Measurements from ENCODE around the gene CPXM2.

The CPXM2 gene

DNA sequence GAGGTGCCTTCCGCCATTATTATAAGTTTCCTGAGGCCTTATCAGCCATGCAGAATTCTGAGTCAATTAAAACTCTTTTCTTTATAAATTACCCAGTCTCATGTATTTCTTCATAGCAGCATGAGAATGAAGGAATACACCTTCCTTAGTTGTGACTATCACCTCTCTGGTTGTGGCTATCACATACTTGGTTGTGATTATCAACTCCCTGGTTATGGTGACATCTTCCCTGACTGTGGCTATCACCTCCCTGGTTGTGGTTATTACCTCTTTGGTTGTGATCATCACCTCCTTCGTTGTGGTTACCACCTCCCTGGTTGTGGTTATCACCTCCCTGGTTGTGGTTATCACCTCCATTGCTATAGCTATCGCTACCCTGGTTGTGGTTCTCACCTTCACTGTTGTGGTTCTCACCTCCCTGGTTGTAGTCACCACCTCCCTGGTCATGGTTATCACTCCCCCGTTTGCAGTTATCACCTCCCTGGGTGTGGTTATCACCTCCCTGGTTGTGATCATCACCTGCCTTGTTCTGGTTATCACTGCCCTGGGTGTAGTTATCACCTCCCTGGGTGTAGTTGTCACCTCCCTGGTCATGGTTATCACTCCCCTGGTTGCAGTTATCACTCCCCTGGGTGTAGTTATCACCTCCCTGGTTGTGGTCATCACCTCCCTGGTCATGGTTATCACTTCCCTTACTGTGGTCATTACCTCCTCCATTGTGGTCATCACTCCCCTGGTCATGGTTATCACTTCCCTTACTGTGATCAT is 119.5 kb downstream of the CPXM2 start:
- no peak for DNase-seq (ENCODE audit: low spot score)

DNA sequence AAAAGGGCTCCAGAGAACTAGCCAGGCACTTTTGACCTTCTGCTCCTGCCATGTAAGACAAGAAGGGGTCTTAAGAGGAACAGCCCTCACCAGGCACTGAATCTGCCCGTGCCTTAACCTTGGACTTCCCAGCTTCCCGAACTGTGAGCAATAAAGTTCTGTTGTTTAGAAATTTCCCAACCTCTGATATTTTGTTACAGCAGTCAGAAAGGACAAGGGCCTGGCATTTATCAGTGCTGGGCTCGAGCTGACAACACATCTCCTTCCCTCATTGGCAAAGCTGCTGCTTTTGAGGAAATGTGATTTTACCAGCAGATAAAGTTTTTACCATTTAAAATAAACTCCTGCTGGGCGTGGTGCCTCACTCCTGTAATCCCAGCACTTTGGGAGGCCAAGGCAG is 122.0 kb downstream of the CPXM2 start:
- no peak for DNase-seq (ENCODE audit: low spot score)

DNA sequence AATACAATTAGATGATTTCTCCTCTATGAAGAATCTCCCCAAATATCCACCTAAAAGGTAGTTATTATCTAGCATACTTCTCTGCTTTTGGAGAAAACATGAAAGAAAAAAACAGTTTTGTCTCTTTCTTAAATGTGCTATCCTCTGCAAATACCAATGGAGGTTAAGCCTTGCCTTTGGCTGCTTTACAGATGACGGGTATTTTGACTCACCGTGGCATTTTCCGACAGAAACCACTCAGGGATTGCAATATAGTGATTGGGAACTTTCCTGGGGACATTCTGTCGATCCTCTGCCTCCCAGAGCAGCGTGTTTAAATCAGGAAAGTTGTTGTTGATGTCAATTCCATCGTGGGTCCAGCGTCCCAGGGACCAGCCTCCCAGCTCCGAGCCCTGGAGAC is 124.8 kb downstream of the CPXM2 start:
- peak; percentile 59 for DNase-seq (ENCODE audit: low spot score)

DNA sequence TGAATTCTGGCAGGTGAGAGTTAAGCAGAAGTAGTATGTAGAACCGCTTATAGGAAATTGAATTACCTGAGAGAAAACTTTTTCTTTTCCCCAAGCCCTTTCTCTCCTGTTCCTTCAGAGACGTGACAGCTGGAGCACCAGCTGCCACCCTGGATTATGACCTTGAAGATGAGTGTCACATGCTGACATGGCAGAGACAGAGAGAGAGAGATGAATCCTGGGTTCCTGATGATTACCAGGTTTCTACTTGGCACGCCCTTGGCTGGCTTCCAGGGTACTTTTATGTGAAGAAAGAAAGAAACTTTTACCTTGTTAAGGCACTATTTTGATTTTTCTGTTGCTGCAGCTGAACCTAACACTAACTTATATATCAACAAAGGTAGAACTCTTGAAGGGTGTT is 125.6 kb downstream of the CPXM2 start:
- DNase-seq (ENCODE audit: low spot score): no peak

DNA sequence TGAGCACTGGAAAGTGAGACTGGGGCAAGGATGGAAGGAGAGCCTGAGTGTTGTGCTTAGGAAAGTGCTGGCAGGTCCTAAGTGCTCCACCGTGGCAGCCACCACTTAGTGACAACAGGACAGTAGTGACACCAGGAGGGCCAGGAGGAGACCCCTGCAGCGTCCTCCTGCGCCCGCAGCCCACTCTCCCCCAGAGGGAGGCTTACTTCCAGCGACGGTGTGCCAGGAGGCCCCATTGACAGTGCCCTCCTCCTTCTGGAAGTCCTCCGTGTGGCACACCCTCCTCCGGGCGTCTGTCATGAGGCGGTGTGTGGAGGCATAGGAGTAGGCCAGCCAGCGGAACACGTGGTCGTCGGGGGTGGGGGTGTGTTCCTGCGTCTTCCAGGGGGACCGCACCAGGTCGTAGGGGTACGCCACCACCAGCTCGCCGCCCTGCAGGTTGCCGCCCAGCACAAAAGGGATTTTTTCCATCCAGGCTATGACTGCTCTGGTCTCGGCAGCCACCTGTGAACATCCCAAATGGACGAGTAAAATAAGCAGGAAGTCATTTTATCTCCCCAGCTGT is 129.9 kb downstream of the CPXM2 start:
- DNase-seq (ENCODE audit: low spot score): no peak

DNA sequence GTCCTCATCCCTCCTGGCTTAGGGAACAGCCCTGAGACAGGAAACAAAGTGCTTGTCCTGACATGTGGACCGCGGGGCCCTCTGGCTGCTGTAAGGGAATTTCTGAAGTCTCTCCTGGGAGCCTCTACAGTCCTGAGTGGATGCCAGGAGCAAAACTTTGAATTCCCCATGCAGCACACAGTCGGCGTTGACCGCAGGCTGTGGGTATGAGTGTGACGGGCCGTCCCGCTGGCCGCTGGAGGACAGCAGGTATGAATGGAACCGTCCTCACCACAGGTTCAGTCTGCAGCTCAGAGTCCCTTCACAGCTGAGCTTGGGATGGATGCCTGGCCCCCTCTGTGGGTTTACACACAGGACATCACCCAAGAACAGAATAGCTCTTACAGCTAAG is 130.6 kb downstream of the CPXM2 start:
- no peak for DNase-seq (ENCODE audit: low spot score)

DNA sequence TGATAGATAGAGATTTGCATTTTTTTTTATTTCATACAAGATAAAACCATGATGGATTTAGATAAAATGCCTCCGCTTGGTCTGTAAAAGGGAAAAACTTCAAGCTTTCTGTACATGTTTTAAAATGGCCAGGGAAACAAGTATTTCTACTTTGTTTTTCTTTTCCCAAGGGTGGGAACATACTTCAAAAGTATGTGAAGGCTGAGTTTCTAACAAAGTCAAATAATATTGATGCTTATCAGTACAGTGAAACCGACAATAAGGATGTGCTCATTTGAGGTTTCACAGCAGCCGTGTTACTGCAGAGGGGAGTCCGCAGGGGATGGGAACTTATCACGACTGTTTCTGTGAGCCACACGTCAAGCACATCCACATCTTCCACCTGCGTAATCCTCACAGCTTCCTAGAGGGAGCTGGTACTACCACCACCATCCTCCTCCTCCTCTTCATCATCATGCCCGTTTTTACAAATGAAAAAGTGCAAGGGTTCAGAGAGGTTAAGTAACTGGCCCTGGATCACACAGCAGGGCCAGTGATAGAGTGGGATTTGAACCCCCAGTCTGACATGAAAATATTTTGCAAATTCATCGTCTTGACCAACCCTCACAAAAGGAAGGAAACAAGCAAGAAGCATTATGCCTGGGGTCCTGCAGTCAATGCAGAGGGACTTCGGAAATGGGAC is 131.1 kb downstream of the CPXM2 start:
- DNase-seq (ENCODE audit: low spot score): no peak

DNA sequence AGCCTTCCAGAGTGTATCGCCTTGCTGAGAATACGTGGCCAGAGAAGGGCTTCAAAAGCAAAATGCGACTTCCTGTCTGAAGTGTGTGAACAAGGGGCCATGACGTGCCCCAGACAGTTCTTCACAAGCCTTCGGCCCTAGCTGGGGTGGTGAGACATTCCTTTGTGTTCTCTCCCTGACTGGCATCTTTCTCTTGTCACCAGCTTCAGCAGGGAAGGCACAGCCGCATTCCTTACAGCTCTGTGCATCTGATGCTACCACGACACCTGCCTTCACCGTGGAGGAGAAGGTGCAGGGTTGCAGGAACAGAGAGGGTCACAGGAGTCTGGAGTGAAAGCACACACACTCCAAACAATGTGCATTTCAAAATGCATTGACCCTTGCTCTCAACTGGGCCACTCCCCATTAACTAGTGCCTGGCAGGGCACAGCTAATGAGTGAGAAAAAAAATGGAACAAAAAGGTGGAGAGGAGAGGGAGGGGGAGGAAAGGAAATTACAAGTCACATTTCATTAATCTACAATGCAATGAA is 132.0 kb downstream of the CPXM2 start:
- no peak for DNase-seq (ENCODE audit: low spot score)

DNA sequence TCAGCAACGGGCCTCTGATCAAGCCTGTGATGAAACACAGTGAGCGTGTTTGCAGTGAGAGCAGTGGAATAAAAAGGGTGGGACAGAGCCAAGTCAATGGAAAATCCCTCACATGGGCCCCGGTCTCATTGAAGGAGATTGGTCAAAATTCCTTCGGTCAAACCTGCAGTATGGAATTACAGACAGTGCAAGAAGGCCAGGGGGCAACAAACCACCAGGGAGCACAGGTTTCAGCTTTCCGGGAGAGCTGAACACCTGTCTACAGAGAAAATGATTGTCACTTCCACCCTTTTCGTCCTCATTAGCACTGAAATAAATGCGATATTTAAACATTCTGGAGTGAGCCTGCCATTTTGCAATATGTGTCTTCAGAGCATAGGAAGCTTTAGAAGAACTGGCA is 132.6 kb downstream of the CPXM2 start:
- DNase-seq (ENCODE audit: low spot score): no peak

DNA sequence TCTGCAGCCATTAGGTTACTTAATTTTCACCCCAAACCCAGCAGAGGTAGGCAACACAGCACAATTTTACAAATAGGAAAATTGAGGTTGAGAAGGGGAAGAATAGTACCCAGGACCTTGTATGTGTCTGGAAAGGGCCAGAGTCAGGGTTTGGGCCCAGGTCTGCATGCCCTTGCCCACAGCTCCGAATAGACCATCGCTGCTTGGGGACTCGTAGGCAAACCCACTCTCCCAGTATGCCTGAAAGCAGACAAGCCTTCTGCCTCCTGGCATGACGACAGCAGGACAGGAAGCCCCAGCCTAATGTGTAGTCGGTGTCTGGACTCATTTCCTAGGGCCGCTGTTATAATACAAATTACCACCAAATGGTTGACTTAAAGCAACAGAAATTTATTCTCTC is 133.8 kb downstream of the CPXM2 start:
- DNase-seq (ENCODE audit: low spot score): no peak

DNA sequence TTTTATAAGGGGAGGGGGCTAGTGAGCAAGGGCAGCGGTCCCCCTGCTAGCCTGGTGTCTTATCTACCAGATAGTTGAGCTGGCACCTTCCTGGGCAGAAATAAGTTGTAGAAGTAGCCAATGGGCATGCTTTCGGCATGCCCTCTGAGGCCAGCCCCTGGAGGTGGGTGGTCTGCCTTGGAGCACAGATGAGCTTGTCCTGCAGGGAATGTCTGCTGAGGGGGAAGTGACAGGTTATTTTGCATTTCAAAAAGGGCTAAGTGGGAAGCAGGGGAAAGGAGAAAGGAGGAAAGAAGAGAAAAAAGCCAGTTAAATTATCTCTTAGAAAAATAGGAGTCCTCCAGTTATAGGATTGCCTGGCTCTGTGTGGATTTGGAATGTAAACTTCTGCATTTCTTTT is 136.5 kb downstream of the CPXM2 start:
- DNase-seq (ENCODE audit: low spot score): no peak

DNA sequence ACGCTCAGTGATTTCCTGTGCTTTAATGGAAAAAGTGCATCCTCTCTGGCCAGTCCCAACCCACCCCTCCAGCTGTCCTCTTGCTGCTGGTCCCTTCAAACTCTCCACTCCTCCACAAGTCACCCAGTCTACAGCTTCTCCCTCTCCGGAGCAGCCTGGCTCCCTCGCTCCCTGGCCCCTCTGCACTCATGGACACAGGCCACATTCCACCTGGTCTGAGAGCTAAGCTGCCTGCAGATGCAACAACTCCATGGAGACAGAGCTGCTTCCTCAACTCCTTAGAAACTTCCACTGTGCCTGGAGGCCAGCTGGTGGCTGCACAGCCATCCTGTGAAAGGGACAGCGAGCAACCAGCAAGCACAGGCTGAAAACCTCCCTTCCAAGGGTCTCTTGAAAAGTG is 137.5 kb downstream of the CPXM2 start:
- no peak for DNase-seq (ENCODE audit: low spot score)

DNA sequence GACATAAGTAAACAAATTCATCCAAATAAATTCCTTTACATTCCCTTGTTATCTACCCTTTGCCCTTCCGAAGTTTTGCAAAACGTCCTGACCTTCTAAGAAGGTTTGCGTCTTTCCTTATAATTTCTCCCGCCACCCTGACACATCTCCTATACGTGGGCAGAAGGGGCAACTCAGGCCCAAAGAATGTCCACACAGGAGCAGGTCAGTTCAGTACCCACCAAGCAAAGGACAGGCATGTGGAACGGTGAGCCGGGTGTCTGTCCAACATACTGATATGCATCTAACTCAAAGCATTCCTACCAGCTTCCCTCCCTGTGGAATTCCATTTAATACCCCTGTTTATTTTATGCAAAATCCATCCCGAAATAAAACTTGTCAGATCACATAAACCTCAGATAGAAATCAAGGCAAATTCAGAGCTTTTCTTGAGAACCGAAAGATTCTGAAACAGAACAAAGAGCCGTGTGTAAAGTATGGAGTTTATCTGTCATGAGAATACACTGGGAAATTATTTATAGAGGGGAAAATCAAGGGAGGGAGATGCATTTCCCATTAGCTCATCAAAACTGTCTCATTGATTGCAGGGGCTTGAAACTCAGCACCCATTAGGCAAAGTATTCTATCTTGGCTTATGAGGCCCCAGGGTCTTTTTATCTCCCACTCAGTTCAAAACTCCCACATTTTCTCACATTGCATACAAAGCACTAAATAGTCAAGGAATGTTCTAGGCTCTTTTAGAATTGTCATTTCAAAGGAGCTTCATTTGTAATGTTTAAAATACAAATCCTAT is 140.1 kb downstream of the CPXM2 start:
- DNase-seq (ENCODE audit: low spot score): no peak

DNA sequence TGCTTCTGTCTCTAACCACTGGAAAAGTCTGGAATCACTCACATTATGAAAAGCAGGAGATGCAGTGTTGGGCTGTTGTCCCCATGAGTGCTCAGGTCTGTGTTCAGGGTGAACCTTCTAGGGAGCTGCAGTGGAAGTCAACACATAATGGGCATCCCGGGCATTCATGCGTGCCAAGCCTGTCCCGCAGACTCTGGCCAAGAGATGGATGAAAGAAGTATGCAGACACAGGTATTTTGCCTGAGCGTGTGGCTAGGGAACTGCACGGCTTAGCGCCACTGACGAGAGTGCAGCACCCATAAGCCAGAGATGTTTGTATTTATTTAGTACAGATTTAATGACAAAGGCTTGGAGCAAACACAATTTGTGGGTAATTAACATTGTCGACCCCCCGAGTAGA is 140.7 kb downstream of the CPXM2 start:
- no peak for DNase-seq (ENCODE audit: low spot score)

DNA sequence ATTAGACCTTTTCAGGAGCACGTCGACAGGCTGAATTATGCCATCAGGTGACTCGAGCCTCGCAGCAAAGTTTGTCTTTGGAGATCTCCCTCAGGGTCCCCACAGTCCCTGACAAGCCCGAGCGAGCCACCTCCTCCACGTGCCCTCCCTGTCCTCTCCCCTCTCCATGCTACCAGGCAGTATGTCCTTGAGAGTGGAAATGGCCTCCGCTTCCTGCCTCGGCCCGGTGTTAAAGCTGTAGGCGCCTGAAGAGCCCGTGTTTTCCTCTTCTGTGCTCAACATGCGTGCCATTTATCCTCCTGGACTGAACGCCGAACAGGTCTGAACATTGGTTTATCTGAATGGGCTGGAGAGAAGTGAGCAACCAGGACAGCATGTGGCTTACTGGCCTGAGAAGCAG is 142.9 kb downstream of the CPXM2 start:
- no peak for DNase-seq (ENCODE audit: low spot score)

DNA sequence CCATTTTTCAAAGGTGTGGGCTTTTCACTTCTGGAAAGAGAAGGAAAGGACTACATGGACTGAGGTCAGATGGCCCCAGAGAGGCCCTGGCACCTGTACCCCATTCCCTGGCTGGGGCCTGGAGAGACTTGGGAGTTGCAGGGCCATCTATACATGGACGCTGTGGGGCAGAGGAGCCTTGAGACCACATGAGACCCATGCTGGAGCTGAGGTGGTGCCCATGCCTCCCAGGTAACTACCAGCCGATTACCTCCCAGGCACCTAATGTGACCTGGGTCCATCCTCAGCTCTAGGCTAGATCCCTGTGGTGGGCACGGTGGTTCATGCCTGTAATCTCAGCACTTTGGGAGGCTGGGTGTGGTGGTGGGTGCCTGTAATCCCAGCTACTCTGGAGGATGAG is 144.2 kb downstream of the CPXM2 start:
- DNase-seq (ENCODE audit: low spot score): no peak

DNA sequence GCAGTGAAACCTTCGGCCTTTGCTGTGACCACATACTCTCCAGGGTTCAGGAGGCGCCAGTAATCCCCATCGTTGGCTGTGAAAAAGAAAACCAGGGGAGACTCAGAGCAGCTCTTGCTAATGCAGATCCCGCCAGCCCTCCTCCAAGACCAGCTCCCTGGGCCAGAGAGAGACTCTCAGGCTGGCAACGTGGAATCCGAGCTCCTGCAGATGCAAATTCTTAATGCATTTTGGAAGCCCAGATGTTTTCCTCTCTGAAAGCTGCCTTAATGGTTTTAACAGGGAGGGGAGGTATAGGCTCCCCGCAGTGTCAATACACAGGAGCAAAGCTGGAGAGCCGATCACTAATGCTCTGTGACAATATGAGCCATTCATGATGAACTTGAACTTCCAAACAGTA is 144.7 kb downstream of the CPXM2 start:
- no peak for DNase-seq (ENCODE audit: low spot score)

DNA sequence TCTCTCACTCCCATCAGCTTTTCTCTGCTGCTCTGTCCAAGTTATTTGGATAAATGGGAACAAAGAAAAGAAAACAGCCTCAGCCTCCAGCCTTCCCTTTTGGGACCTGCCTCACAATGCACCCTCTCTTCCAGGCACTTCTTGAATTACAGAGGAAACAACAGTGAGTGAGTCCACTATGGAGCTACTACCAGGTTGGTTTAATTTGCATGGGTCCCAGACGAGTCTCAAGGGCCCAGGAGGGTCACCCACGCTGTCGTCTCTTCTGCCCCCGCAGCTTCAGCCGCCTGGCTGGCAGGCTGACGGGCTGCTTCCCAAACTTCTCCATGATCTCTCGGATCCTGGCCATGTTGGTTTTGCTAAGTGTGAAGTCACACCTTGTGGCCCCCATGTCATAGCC is 145.1 kb downstream of the CPXM2 start:
- no peak for DNase-seq (ENCODE audit: low spot score)

DNA sequence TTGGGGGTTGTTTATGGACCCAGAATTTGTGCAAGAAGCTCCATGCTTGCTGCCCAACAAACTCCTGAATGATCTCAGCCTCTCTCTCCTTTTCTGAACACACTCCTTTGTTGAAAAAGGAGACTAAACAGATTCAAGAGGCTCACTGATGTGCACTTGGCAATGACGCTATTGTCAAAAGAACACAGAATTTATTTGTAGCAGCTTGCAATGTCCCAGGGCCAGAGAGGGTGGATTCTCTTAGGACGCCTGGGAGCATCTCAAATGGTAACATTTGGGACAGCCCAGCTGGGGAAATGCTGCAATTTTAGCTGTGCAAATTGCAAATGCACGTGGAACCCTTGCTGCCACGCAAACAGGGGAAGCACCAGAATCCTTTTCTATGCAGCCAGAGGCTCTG is 145.5 kb downstream of the CPXM2 start:
- no peak for DNase-seq (ENCODE audit: low spot score)

DNA sequence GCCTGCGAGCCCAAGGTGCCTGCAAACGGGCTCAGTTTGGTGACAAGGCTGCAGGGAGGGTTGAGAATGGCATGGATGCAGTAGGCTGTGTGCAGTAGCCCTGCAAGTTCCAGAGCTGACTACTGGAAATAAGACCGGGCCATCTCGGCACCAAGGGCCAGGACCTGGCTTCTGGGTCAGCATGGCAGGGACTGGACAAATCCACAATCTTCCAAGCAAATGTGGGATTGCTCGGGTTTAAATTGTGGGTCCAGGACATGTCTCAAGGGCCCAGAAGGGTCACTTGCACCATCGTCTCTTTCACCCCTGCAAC is 147.4 kb downstream of the CPXM2 start:
- DNase-seq (ENCODE audit: low spot score): no peak

DNA sequence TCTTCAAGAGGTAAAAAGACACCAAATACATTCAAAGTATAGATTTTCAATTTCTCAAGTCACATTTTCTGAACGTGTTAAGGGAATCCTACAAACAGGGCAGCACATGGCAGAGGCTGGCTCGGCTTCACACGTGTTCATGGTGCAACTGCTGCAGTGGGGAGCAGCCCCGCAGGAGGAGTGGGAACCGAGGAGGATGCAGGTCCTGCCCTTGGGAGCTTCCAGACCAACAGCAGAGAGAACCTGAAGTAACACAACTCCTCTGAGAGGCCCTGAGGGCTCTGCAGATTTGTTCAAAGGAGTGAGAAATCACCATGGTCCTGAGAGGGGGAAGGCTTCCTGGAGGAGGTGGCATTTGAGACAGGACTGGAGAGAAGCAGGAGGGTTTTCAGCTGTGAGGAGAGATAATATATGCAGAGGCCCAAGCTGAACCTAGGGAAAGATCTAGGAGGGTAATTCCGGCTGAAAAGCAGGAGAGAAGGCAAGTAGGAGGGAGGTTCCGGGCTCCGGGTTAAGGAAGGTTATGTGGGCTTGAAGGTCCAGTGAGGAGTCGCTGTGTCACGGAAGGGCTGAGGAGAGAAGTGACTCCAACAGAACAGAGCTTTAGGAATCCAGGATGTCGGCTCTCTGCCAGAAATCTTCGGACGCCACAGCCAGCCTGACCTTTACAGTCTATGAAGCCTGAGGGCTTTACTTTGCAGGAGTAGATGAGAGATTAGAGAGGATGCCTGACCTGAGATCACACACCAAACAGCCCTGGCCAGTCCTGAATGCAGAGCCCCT is 148.0 kb downstream of the CPXM2 start:
- peak; percentile 62 for DNase-seq (ENCODE audit: low spot score)
